ENCODE measurements around the gene TMEM178B.

The TMEM178B gene

DNA sequence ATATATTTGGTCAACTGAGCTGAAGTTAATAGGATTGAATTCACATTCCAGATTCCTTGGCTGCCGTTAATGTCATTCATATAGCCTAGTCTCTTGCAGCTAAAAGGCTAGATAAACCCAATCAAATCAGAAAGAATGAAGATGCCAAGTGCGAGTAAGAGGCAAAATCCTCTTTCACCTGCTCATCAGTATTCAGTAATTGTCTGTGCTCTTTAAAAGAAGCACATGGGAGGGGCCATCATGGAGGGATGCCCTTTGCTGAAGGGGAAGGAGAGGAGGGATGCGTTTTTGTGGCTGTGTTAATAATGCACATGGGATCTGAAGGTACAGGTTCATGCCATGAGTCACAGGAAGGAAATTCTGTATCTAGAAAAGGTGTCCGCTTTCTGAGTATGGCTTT is 232.2 kb downstream of the TMEM178B start:
- no peak overlapping the region for H3K4me3 ChIP-seq (replicated peaks; ENCODE audit: low read depth, low read length)
- no peak for DNase-seq (ENCODE audit: extremely low read depth, low read depth)
- no peak for TF ChIP-seq CTCF (IDR thresholded peaks at IDR 0.05; ENCODE audit: low read depth, low read length, missing control alignments)

DNA sequence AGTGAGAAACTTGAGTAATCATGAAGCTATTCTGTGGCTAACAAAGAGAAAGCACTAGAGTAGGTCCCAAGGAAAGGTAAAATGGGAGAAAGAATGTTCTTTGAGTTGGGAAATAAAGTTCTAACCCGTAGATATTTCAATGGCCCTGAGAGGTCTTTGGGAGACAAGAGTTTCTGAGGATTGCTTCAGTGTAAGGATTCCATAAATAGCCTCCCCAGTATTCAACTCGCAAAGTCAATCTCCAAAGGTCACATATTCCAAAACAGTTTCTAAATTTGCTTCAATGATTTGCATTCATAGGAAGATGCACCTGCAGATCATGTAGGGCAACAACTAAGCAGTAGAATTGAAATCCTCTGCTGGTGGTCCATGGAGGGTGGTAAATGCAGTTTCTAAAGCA is 238.5 kb downstream of the TMEM178B start:
- DNase-seq (ENCODE audit: extremely low read depth, low read depth): no peak
- H3K4me3 ChIP-seq (replicated peaks; ENCODE audit: low read depth, low read length): no peak overlapping the region
- TF ChIP-seq CTCF (IDR thresholded peaks at IDR 0.05; ENCODE audit: low read depth, low read length, missing control alignments): no peak

GRCh38 chr7:141312828-141313521 is 239.1 kb downstream of the TMEM178B start:
- no peak for DNase-seq (ENCODE audit: extremely low read depth, low read depth)
- TF ChIP-seq CTCF (IDR thresholded peaks at IDR 0.05; ENCODE audit: low read depth, low read length, missing control alignments): no peak
- no peak overlapping the region for H3K4me3 ChIP-seq (replicated peaks; ENCODE audit: low read depth, low read length)

DNA sequence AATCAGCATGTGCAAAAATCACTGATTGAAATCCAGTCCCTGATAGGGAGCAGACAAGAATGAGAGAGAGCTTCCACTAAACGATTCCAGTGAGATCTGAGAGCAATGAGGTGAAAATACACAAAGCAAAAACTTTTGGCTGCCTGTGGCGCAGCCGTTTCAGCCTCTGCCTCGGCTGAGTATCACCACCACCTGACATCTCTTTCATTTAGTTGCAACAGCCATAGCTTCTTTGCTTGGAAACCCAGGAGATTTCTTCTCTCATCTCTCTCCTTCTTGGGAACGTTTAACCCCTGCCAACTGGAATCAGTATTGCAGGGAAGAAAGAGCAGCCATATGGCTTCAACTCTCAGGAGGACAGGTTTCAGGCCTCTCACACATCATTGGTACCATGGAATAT is 240.0 kb downstream of the TMEM178B start:
- H3K4me3 ChIP-seq (replicated peaks; ENCODE audit: low read depth, low read length): no peak overlapping the region
- DNase-seq (ENCODE audit: extremely low read depth, low read depth): no peak
- TF ChIP-seq CTCF (IDR thresholded peaks at IDR 0.05; ENCODE audit: low read depth, low read length, missing control alignments): no peak

GRCh38 chr7:141317033-141317585 is 243.2 kb downstream of the TMEM178B start:
- DNase-seq (ENCODE audit: extremely low read depth, low read depth): no peak
- no peak overlapping the region for H3K4me3 ChIP-seq (replicated peaks; ENCODE audit: low read depth, low read length)
- no peak for TF ChIP-seq CTCF (IDR thresholded peaks at IDR 0.05; ENCODE audit: low read depth, low read length, missing control alignments)

DNA sequence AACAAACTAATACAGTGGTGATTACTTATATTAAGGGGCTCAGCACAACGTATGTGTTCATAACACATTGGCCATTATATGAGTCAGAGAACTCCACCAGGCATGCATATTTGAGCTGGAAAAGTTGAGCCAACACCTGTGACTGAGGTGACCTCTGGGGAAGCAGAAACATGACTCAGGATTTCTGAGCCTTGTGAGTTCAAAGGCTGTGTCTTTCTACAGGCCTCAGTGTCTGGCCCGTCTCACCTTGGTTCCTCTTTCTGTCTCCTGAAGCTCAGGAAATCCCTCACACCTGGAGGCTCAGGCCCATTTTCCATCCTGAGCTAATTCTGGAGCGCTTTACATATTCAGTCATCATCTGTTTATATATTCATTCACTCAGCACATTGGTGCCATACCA is 246.4 kb downstream of the TMEM178B start:
- H3K4me3 ChIP-seq (replicated peaks; ENCODE audit: low read depth, low read length): no peak overlapping the region
- no peak for TF ChIP-seq CTCF (IDR thresholded peaks at IDR 0.05; ENCODE audit: low read depth, low read length, missing control alignments)
- no peak for DNase-seq (ENCODE audit: extremely low read depth, low read depth)

DNA sequence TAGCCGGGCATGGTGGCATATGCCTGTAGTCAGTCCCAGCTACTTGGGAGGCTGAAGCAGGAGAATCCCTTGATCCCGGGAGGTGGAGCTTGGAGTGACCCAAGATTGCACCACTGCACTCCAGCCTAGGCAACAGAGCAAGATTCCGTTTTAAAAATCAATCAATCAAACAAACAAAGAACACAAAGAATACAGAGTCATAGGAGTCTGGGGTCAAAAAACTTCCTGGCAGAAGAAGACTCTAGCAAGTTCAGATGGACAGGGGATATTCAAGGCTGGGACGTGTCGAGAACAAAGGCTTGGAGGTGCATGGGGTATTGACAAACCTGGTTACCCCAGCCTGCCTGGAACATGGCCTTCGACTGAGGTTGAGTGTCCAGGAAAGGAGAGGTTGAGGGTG is 248.5 kb downstream of the TMEM178B start:
- no peak overlapping the region for H3K4me3 ChIP-seq (replicated peaks; ENCODE audit: low read depth, low read length)
- TF ChIP-seq CTCF (IDR thresholded peaks at IDR 0.05; ENCODE audit: low read depth, low read length, missing control alignments): no peak
- no peak for DNase-seq (ENCODE audit: extremely low read depth, low read depth)

Measured in HFF-Myc (cell line).